ENCODE measurements around the gene MFSD11. TPM values are rescaled to one million over a fixed set of nuclear protein-coding genes. Genes with fewer than 3 reads are reported as not detected.

MFSD11 gene
- total and polyA plus RNA-seq, 2 of the 4 experiments (the other 2 are of a cell fraction), result 12.3 to 16.1 TPM

- Histone ChIP-seq H3K23ac (ENCODE audit: low read depth, low read length) (no peak overlapping the region), H3K36me3 (ENCODE audit: control insufficient read depth, insufficient read depth, low read length) (no peaks in the 10 kb centered on the region), H3K9me3 (ENCODE audit: control insufficient read depth, insufficient read depth, low read length) (no peaks in the 10 kb centered on the region), H2BK5ac (ENCODE audit: low read depth, low read length, poor library complexity, severe bottlenecking) (no peak overlapping the region), H4K91ac (ENCODE audit: insufficient read depth, low read depth, low read length) (no peak overlapping the region), H3K79me1 (ENCODE audit: low read depth in 1 of 2, low read length in 2 of 2) (no peaks in the 10 kb centered on the region), H4K8ac (ENCODE audit: low read depth in 2 of 2, low read length in 2 of 2) (no peak overlapping the region), H4K20me1 (ENCODE audit: insufficient read depth, low read length) (no peaks in the 10 kb centered on the region), H2BK15ac (ENCODE audit: low read depth, low read length) (no peak overlapping the region), H2AFZ (replicated peaks; ENCODE audit: low read length, poor library complexity) (no peak overlapping the region), H3K4ac (ENCODE audit: low read depth, low read length) (no peak overlapping the region), H3K18ac (ENCODE audit: low read depth, low read length) (no peak overlapping the region), H3K27ac (ENCODE audit: insufficient read depth, low read length) (no peak overlapping the region), H3K4me2 (ENCODE audit: low read depth, low read length) (no peak overlapping the region), H3K56ac (ENCODE audit: extremely low read depth, insufficient read depth, low read length) (no peak overlapping the region), H4K5ac (ENCODE audit: low read depth, low read length) (no peak overlapping the region), H2AK5ac (ENCODE audit: low read depth, low read length) (no peak overlapping the region), H2BK20ac (ENCODE audit: low read depth, low read length) (no peak overlapping the region), H3K14ac (replicated peaks; ENCODE audit: low read depth, low read length) (no peak overlapping the region), H2BK120ac (ENCODE audit: low read depth, low read length) (no peak overlapping the region), H3K27me3 (ENCODE audit: control insufficient read depth, insufficient read depth, low read length) (peaks cover 11% of the 10 kb centered on the region), H3K4me3 (ENCODE audit: insufficient read depth, low read depth, low read length) (no peak overlapping the region), H3K9me1 (ENCODE audit: insufficient read depth, low read length) (no peaks in the 10 kb centered on the region), H3K4me1 (ENCODE audit: control insufficient read depth, insufficient read depth, low read length) (no peaks in the 10 kb centered on the region), H3K9ac (ENCODE audit: low read depth, low read length) (no peak overlapping the region), H2AK9ac (replicated peaks; ENCODE audit: low read depth, low read length, poor library complexity) (no peak overlapping the region)
- ATAC-seq (ENCODE audit: low read depth), result no peak
- dilution Hi-C loops (cut with HindIII; ENCODE audit: low sequenced_read_pairs, unreplicated experiment), result no loop called here
- in situ Hi-C loops (cut with MboI; ENCODE audit: low sequenced_read_pairs), result no loop called here
- 50% methylated on average over 1 of the region's 4 CpGs; no CpG with 5 or more reads in 1 of the 2 experiments for WGBS, 2 experiments (ENCODE audit: extremely low coverage in 2 of 2, insufficient read length in 1 of 2)
- POLR2A ChIA-PET (ENCODE audit: unreplicated experiment), result no interaction called here
- intact Hi-C loops (cut with micrococcal nuclease), result no loop called here
- no TSS peak for BruUV-seq (replicated peaks)
- CTCF ChIA-PET, result no interaction called here
- TF ChIP-seq SMC3 (IDR thresholded peaks at IDR 0.05; ENCODE audit: low read depth, low read length) (no peak), MXI1 (IDR thresholded peaks at IDR 0.05; ENCODE audit: borderline replicate concordance, low read depth, low read length) (no peak), CHD1 (IDR thresholded peaks at IDR 0.05; ENCODE audit: low read depth, low read length) (no peak), NFE2L2 (IDR thresholded peaks at IDR 0.05; ENCODE audit: low read depth, low read length) (no peak), CEBPB (IDR thresholded peaks at IDR 0.05; ENCODE audit: low read depth, low read length) (no peak), RCOR1 (IDR thresholded peaks at IDR 0.05; ENCODE audit: insufficient replicate concordance, low read length) (no peak), RAD21 (IDR thresholded peaks at IDR 0.05; ENCODE audit: low read length) (no peak), CTCF (conservative IDR thresholded peaks at IDR 0.05; ENCODE audit: low read depth, low read length) (no peak), ELK1 (IDR thresholded peaks at IDR 0.05; ENCODE audit: borderline replicate concordance, low read depth, low read length) (no peak), MAFK (IDR thresholded peaks at IDR 0.05; ENCODE audit: low read depth, low read length) (no peak), FOS (IDR thresholded peaks at IDR 0.05; ENCODE audit: low read depth, low read length) (no peak), MAZ (IDR thresholded peaks at IDR 0.05; ENCODE audit: borderline replicate concordance, low read depth, low read length) (no peak)
- DNase-seq, result no peak
Measured at GRCh38 chr17:76810956-76811355, 73.0 kb downstream of the MFSD11 start.

Data from IMR-90 (cell line).